ENCODE data around the gene GPBP1L1. TPM values are rescaled to one million over a fixed set of nuclear protein-coding genes. Genes with fewer than 3 reads are reported as not detected.

GPBP1L1 gene
- total and polyA plus RNA-seq, 9 of the 15 experiments (the other 6 are each of a cell fraction or from before 2014, with no cell fraction given): 86.0 to 216 (median 138) TPM

- TF ChIP-seq NR2C2 (CRISPR knock-in tag; IDR thresholded peaks at IDR 0.05) (no peak), NR2C2 (tag; IDR thresholded peaks at IDR 0.05) (no peak), ZNF778 (CRISPR knock-in tag; IDR thresholded peaks at IDR 0.05) (no peak), FOXK1 (CRISPR knock-in tag; IDR thresholded peaks at IDR 0.05; ENCODE audit: borderline replicate concordance) (0 out of 2 replicates have a peak, but pooled peaks have one; percentile 36), RCOR1 (IDR thresholded peaks at IDR 0.05; ENCODE audit: borderline replicate concordance in 1 of 2, low read depth in 2 of 2, low read length in 2 of 2) (no peak), CEBPB (tag; IDR thresholded peaks at IDR 0.05) (peak; percentile 51; the same call in 1 of the 2 replicates), ZNF217 (CRISPR knock-in tag; IDR thresholded peaks at IDR 0.05) (no peak), LARP7 (IDR thresholded peaks at IDR 0.05) (0 out of 2 replicates have a peak, but pooled peaks have one; percentile 7), CBFB (CRISPR knock-in tag; IDR thresholded peaks at IDR 0.05) (no peak), RBM17 (IDR thresholded peaks at IDR 0.05; ENCODE audit: borderline replicate concordance, low read depth, low read length) (no peak), SUPT5H (IDR thresholded peaks at IDR 0.05) (no peak), KLF16 (IDR thresholded peaks at IDR 0.05) (no peak), GTF2F1 (IDR thresholded peaks at IDR 0.05; ENCODE audit: low read depth, low read length) (no peak; the same call in 1 of the 2 replicates), THAP12 (CRISPR knock-in tag; IDR thresholded peaks at IDR 0.05) (no peak), GABPB1 (CRISPR knock-in tag; IDR thresholded peaks at IDR 0.05) (no peak)
These were observed 101.3 kb downstream of the GPBP1L1 start (continued) for GRCh38 chr1:45585110-45585426.

All from K562 (cell line).